ENCODE data around the gene MAGEA9B.
"Not testable (repeated sequence)": the region's sequence is repeated elsewhere in the genome, so short reads cannot be mapped to it uniquely, and the experiment has no call there.

Gene MAGEA9B

GRCh38 chrX:149539283-149540130 lies 47.8 kb downstream of the MAGEA9B start:
- DNase-seq (ENCODE audit: insufficient read length, low spot score), result peak; percentile 28
- no peak for FAIRE-seq

GRCh38 chrX:149537474-149537873 lies 49.8 kb downstream of the MAGEA9B start:
- FAIRE-seq, result peak; percentile 79
- DNase-seq (ENCODE audit: insufficient read length, low spot score), result not testable (repeated sequence)

- FAIRE-seq, result not testable (repeated sequence)
These were observed 52.2 kb downstream of the MAGEA9B start for GRCh38 chrX:149534926-149535602.

GRCh38 chrX:149533999-149534398 lies 53.3 kb downstream of the MAGEA9B start:
- peak; percentile 23 for FAIRE-seq
- not testable (repeated sequence) for DNase-seq (ENCODE audit: insufficient read length, low spot score)

More at GRCh38 chrX:149534926-149535602, 52.2 kb downstream of the MAGEA9B start:
- not testable (repeated sequence) for DNase-seq (ENCODE audit: insufficient read length, low spot score)

GRCh38 chrX:149532868-149533267 lies 54.4 kb downstream of the MAGEA9B start:
- not testable (repeated sequence) for DNase-seq (ENCODE audit: insufficient read length, low spot score); FAIRE-seq
